NCI-H146 treated with DMSO at 0.1 percent for 48 hours (cell line): ENCODE measurements around the gene GALNT17.

Experiments
- DNase-seq: peaks from one replicate; lab custom pipeline; 2025; ENCODE audit not compliant: unreplicated experiment; lab: John Stamatoyannopoulos, UW

Gene GALNT17

DNA sequence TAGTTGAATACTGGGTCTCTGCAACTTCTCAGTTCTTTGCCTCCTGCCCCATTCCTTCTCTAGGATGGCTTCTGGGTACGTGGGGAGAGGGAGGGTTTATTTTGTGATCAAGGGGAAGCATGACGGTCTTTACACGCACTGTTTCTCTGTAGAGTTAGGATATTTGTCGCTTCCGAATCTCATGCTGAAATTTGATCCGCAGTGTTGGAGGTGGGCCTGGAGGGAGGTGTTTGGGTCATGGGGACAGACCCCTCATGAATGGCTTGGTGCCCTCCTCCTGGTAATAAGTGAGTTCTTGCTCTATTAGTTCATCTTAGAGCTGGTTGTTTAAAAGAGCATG lies 311.2 kb downstream of the GALNT17 start:
- no peak for DNase-seq

DNA sequence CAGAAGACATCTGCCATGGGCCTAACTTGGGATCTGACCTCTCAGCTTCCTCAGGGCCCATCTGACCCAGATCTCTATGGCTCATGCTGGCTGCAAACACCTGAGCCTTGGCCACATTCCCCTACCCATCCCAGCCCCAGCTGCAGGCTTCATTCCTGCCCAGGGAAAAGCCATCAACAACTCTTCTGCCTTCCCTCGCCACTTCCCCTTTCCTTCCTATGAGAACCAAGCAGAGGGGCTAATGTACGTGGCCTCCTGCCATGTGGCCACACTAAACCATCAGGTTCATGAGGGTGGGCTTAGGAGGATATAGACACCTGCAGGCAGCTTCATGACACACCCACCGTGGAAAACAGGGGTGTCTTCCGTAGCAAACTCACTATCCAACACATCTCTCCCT lies 312.2 kb downstream of the GALNT17 start:
- DNase-seq = no peak

DNA sequence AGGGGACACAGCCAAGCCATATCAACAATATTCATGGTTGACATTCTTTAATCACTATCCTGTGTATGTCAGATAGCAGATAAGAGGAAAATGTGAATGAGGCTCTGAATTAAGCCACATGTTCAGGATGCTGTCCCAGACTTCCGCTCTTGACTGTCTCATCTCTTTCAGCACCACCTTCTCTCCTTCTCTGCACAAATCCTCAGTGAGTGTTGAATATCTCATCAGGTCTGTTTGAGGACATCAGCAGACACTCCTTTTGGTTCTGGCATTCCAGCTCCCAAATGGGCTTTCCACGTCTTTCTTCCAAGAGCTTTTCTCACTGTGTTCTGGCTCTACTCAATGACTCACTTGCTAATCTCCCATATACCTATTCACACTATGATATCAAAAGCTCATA lies 321.7 kb downstream of the GALNT17 start:
- no peak for DNase-seq

DNA sequence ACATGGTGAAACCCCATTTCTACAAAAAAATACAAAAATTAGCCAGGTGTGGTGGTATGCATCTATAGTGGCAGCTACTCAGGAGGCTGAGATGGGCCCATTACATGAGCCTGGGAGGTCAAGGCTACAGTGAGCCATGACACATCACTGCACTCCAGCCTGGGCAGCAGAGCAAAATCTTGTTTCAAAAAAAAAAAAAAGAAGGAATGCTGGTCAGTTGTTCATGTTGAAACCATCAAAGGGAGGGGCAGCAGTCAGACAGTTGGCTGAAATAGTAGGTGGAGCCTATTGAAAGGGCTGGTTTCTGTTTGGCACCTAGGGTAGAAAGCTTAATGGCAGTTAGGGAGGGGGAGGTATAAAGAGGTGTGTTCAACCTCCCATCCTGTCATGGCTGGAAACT lies 323.0 kb downstream of the GALNT17 start:
- DNase-seq = no peak

DNA sequence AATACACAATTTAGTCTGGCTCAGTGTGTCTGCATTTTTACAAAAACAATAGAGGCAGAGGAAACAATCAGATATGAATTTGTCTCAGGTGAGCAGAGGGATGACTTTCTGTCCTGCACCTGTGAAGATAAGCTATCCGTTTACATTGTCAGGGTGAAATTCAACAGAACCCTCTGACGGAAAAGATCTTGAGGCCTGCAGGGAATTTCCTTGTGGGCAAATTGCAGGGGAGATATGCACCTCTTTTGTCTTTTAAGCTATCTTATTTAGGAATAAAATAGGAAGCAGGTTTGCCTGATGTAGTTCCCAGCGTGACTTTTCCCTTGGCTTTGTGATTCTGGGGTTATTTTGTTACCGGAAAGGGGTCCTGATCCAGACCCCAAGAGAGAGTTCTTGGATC lies 325.1 kb downstream of the GALNT17 start:
- no peak for DNase-seq

DNA sequence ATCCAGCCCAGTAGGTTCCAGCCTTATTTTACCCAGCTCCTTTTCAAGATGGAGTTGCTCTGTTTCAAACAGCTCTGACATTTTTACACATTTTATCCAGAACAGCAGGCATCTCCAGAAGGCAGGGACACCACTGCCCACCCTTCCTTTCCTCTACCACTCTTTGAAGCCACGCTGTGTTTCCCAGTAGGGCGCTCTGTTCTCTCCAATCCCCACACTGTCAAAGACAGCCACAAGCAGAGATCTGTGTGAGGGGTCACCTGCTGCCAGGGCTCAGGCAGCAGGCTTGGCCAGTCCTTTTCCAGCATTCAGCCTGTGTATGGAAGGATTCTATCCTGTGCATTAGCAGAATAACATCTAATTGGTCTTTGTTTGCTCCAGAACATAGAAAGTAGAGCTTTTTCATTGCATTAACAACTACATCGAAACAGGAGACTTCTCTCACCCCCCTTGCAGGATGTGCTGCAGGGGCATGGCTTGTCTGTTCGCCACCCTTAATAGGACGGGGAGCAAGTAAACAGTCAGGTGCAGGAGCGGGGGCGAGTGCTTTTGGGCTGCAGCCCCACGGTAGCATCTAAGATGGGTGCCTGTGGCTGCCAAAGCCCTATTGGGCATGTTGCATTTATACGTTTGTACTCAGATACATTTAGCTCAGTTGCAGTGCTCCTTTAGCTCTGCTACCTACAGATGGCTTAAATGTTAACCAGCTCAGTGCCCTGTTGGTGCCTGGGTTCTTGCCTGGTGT lies 326.1 kb downstream of the GALNT17 start:
- no peak for DNase-seq

DNA sequence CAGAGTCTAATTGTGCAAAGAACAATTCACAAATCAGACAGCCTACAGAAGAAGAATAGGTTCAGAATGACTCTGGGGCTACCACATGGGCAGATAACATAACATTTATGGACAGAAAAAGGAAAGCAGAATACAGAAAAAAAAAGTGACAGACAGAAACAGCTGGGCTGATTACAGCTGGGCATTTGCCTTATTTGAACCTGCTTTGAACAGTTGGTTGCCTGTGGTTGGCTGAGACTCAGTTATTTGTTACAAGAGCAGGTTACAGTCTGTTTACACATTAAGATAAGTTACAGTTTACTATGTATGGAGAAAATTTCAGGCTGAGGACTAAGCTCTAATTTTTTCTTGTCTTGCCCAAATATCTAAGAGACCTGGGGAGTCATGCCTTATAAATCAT lies 327.2 kb downstream of the GALNT17 start:
- no peak for DNase-seq

DNA sequence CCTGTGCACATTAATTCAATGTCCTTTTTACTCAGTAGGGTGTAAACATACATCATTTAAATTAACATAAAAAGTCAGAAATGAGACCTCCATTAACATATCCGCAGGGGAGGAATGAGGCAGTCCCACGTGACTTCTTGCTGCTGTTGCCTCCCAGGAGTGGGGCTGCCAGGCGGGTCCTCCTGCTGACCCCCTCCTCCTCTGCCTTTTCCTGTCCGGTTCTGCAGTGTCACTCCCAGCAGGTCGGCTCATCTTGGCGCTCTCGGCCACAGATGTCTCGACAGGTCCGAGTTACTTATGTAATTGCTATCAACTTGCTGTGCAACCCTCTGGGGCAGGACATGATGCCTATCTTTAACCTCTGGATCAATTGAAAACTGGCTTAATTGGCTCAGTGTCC lies 329.6 kb downstream of the GALNT17 start:
- no peak for DNase-seq

DNA sequence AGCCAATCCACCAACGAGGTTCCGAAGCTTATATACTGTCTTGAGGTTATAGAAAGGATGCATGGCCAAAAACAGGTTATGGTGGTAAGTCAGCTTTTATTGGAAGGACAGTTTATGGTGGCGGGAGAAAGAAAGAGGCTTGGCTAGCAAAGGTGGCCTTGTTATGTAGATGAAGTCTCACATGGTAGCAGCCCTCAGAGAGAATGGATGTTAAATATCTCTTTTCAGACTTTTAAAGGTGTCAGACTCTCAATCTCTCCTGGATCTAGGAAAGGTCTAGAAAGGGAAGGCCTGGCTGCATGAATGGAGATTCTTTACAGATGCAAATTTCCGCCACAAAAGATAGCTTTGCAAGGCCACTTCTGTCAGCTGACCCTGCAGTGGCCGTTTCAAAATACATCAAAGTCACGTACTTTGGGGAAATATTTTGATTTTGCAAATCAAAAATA lies 333.8 kb downstream of the GALNT17 start:
- no peak for DNase-seq

DNA sequence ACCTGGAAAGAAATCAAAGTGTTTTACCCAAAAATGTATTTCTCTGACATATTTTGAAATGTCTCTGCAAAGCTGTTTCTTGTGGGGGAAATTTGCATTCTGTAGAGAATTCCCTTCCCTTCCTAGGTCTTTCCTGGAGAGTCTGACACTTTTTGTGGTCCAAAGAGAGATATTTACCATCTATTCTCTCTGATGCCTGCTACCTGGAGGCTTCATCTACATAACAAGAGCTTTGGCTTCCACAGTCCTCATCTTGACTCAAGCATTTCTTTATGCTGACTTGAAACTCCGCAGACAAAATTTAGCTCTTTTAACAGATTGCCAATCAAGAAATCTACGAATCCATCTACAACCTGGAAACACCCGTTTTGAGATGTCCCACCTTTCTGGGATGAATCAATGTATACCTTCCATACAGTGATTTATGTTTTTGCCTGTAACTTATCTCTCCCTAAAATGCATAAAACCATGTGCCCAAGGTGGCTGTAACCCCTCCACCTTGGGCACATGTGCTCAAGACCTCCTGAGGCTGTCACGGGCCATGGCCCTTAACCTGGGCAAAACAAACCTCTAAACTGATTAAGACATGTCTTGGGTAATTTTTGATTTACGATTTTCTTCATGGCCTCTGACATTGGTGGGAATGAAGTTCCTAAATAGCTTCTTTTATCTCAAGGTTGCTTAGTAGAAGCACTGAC lies 334.7 kb downstream of the GALNT17 start:
- no peak for DNase-seq

DNA sequence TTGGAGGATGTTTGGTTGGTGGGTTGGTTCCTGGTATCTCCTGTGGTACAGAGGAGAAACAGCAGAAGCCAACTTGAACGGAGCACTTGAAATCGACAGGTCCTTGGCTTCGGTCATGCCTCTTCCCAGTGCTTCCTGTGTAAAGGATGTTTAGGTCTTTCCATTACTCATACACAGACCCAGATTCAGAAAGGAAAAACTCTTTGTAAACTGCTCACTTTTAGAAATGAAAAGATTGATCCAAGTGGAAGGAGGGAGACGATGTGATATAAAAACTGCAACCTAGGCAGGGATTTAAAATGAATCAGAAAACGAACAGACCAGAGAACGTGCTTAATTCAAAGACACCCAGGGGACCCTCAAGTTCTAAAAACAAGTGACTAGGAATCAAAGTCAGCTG lies 338.4 kb downstream of the GALNT17 start:
- DNase-seq = no peak

DNA sequence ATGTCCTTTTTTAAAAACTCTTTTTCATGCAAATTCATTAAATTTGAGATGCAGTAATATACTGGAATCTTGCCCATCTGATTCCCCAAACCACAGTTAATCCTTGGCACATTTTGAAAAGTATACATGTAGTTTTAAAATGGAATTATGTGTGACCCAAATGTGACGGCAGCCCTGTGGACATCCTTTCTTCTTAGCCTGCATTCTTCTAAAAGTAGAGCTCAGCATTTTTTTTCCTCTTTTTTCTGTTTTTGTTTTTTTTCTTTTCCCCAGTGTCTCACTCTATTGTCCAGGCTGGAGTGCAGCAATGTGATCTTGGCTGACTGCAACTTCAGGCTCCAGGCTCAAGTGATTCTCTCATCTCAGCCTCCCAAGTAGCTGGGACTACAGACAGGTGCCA lies 338.9 kb downstream of the GALNT17 start:
- no peak for DNase-seq

DNA sequence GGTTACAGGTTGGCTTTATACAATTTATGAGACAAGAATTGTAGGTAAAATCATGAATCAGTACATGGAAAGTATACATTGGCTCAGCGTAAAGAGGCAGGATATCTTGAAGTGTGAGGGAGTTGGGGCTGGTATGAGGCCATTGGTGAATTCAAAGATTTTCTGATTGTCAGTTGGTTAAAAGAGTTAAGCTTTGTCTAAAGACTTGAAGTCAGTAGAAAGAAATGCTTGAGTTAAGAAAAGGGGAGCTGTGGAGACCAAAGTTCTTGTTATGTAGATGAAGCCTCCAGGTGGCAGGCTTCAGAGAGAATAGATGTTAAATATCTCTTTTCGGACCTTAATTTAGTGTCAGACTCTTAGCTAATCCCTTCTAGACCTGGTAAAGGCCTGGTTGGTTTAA lies 341.0 kb downstream of the GALNT17 start:
- no peak for DNase-seq

DNA sequence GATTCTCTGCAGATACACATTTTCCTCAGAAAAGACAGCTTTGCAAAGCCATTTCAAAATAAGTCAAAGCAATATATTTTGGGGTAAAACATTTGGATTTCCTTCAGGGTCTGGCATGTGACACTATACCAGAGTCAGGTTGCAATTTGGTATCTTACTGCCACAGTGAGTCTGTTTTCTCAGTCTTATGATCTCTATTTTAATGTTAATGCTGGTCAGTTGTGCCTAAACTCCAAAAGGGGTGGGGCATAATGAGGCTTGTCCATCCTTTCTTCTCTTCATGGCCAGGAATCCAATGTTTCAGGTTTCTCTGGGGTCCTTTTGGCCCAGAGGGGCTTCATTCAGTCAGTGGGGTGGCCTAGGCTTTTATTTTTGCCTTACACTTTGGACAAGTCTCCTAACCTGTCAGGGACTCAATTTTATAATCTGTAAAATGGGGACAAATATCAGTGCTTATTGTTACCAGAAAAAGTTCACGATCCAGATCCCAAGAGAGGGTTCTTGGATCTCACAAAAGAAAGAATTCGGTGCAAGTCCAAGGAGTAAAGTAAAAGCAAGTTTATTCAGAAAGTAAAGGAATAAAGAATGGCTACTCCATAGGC lies 341.5 kb downstream of the GALNT17 start:
- no peak for DNase-seq

DNA sequence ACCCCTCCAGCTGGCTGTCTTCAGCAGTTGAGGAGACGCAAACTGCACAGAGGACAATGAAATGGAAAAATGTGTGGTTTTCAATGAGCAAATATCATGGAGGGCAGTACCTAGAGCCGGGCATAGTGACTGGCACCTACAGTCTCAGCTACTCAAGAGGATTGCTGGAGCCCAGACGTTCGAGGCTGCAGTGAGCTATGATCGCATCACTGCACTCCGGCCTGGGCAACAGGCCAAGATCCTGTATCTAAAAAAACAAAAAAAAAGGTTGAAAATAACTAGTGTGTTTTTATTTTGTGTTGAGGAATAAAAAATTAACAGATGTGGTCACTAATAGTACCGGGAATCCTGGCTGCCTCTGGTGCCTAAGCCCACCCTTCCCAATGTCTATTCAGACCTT lies 345.5 kb downstream of the GALNT17 start:
- DNase-seq = no peak

DNA sequence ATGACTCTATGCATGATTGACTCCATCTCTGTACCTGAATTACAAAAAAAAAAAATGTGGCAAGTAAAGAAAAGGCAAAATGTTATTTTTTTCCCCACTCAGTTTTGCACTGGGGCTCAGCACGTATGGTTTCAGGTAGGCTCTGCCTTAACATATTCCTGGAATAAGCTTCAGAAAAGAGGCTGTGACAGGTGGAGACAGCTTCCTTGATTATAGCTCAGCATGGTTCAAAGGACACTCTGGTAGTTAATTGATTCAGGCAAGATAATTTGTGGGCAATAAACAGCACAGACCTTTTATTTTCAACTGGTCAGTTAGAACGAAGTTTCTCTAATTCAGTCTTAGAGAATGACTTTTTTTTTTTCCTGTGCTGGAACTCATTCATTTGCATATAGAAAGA lies 347.3 kb downstream of the GALNT17 start:
- DNase-seq = no peak

DNA sequence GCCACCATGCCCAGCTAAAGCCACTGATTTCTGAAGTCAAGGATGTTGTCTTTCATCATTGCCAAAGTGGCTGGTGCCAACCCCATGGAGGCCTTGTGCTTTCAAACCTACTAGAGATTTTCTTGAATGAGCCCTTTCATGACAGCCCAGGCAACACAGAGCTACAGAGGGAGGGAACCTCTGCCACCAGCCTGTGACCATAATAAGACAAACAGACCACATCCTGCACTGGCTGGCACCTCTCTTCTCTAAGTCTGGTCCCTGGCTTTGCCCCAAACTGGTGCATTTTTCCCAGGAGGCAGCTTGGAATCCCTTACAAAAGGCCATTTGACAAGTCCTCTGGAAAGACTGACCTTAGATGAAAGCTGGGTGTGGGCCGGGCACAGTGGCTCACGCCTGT lies 348.8 kb downstream of the GALNT17 start:
- no peak for DNase-seq

DNA sequence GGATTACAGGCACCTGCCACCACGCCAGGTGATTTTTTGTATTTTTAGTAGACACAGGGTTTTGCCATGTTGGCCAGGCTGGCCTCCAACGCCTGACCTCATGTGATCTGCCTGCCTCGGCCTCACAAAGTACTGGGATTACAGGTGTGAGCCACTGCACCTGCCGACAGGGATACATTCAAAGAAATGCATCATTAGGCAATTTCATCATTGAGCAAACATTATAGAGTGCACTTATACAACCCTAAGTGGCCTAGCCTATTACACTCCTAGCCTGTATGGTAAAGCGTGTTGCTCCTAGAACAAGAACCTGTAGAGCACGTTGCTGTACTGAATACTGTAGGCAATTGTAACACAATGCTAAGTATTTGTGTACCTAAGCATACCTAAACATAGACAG lies 350.3 kb downstream of the GALNT17 start:
- no peak for DNase-seq

DNA sequence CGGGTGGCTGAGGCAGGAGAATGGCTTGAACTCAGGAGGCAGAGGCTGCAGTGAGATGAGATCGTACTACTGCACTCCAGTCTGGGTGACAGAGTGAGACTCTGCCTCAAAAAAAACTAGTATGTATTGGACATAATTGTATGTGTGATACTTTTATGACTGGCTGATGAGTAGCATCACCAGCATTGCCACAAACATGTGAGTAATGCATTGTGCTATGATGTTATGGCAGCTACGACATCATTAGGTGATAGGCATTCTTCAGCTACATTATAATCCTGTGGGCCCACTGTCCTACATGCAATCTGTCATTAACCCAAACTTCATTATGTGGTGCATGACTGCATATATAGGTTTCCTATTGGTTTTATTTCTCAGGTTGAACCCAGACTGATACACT lies 352.4 kb downstream of the GALNT17 start:
- DNase-seq = no peak

DNA sequence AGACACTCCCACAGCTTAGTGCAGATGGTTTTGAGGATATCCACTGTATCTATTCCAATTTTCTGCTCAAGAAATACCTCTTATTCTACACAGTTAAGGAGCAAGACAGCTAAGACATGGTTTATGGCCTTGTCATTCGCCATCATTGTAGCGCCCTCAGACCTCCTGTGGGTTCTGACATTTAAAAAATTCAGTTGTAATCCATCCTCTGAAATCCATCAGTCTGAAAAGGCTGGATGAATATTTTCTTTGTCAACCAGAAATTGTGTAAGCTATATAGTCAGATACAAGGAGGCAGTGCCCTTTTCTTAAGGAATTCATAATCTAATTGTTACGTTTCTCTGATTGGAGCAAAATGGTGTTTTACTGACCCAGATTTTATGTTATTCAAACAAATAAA lies 353.6 kb downstream of the GALNT17 start:
- no peak for DNase-seq

DNA sequence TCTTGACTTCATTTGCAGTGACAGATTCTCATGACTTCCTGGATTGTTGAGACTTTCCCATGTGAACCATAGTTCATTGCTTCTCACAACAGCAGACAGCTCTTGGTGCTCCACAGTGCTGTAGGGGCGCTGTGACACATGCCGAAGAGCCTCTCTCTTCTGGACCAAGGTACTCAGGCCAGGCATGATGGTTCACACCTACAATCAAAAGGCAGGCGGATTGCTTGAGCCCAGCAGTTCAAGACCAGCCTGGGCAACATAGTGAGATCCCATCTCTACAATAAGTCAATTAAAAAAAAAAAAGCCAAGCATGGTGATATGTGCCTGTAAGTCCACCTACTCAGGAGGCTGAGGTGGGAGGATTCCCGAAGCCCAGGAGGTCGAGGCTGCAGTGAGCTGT lies 354.5 kb downstream of the GALNT17 start:
- no peak for DNase-seq

DNA sequence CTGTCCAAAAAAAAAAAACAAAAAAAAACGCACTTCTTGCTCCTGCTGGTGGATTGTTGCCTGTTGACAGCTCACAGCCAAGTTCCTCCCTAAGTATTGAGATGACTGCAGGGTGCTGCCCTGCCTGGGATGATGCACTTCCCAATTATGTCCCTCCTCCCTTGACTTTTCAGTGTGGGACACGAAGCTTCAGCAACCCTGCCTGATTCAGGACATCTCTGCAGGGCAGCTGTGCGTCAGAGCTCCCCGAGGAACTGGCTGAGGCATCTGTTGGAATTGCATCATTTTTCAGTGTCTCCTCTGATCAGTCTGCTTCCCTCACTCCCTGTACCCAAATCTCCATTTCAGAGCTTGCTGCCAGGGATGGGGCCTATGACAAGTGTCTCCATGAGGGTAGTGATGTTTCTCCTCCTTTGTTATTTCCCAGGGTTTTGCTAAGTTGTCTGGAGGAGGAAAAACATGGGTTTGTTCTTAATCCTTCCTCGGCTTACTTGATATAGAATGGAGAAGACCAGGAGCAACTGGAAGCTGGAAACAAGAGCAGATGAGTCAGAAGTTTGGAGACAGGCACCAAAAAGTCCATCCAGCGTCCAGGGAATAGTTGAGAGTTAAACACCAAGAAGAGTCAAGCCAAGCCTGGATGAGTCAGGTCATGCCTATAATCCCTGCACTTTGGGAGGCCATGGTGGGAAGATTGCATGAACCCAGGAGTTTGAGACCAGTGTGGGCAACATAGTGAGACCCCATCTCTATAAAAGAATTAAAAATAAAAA lies 355.1 kb downstream of the GALNT17 start:
- DNase-seq = no peak
